ENCODE measurements around the gene FAM20A. TPM values are rescaled to one million over a fixed set of nuclear protein-coding genes. Genes with fewer than 3 reads are reported as not detected.

FAM20A gene
- total and polyA plus RNA-seq, 4 donors = 69.7 to 101 (median 79.0) TPM

DNA sequence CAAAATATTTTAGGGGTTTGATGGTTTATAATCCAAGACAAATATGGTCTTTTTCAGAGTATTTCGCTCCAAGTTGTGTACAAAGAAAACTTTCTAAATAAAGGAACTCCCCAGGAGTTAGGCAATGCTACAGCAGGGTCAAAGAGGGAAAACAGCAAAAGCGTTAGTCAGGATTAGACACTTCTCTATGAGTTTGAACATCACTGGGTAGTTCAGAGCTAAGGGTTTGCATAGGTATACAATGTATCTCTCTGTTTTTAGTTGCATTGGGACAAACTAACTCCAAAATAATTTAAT, 34.8 kb downstream of the FAM20A start:
- H3K27me3 ChIP-seq (ENCODE audit: control insufficient read depth in 3 of 3, insufficient read depth in 3 of 3, low read length in 2 of 3) = no peaks in the 10 kb centered on the region
- no peak for DNase-seq
- no peaks in the 10 kb centered on the region for H3K9me3 ChIP-seq (ENCODE audit: control insufficient read depth in 4 of 4, insufficient read depth in 3 of 4, low read length in 3 of 4)
- no peak overlapping the region for H3K4me3 ChIP-seq
- H3K36me3 ChIP-seq (ENCODE audit: control insufficient read depth in 4 of 4, insufficient read depth in 4 of 4, low read length in 4 of 4) = peaks cover 0 to 3% (median 0%) of the 10 kb centered on the region in 4 donors
- WGBS, 2 donors = 33 to 54% methylated on average over 2 of the region's 2 CpGs
- TF ChIP-seq, protein P1, sequence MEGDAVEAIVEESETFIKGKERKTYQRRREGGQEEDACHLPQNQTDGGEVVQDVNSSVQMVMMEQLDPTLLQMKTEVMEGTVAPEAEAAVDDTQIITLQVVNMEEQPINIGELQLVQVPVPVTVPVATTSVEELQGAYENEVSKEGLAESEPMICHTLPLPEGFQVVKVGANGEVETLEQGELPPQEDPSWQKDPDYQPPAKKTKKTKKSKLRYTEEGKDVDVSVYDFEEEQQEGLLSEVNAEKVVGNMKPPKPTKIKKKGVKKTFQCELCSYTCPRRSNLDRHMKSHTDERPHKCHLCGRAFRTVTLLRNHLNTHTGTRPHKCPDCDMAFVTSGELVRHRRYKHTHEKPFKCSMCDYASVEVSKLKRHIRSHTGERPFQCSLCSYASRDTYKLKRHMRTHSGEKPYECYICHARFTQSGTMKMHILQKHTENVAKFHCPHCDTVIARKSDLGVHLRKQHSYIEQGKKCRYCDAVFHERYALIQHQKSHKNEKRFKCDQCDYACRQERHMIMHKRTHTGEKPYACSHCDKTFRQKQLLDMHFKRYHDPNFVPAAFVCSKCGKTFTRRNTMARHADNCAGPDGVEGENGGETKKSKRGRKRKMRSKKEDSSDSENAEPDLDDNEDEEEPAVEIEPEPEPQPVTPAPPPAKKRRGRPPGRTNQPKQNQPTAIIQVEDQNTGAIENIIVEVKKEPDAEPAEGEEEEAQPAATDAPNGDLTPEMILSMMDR (IDR thresholded peaks at IDR 0.05; ENCODE audit: control extremely low read depth, extremely low read depth) = no peak
- peaks cover 0 to 23% (median 1%) of the 10 kb centered on the region in 5 donors for H3K4me1 ChIP-seq (ENCODE audit: control insufficient read depth in 5 of 5, insufficient read depth in 5 of 5, low read length in 5 of 5)
- no peak overlapping the region for H3K27ac ChIP-seq (ENCODE audit: low read depth in 1 of 2, low read length in 1 of 2)
- ATAC-seq (ENCODE audit: insufficient read depth, low FRiP score) = no peak
- no peak overlapping the region for H3K9ac ChIP-seq (ENCODE audit: insufficient read depth in 1 of 2, low read length in 2 of 2)

GRCh38 chr17:68565661-68566441, 35.3 kb downstream of the FAM20A start:
- TF ChIP-seq, protein P1 (IDR thresholded peaks at IDR 0.05; ENCODE audit: control extremely low read depth, extremely low read depth) = no peak
- H3K27ac ChIP-seq (ENCODE audit: low read depth in 1 of 2, low read length in 1 of 2) = no peak overlapping the region
- no peak overlapping the region for H3K4me3 ChIP-seq
- peaks cover 0 to 3% (median 0%) of the 10 kb centered on the region in 4 donors for H3K36me3 ChIP-seq (ENCODE audit: control insufficient read depth in 4 of 4, insufficient read depth in 4 of 4, low read length in 4 of 4)
- 48 to 75% methylated on average over 3 of the region's 3 CpGs for WGBS, 2 donors
- H3K27me3 ChIP-seq (ENCODE audit: control insufficient read depth in 3 of 3, insufficient read depth in 3 of 3, low read length in 2 of 3) = no peaks in the 10 kb centered on the region
- no peaks in the 10 kb centered on the region for H3K9me3 ChIP-seq (ENCODE audit: control insufficient read depth in 4 of 4, insufficient read depth in 3 of 4, low read length in 3 of 4)
- ATAC-seq (ENCODE audit: insufficient read depth, low FRiP score) (no peak), DNase-seq (peak in 2 of 3 donors; percentile 17 to 43)
- H3K9ac ChIP-seq (ENCODE audit: insufficient read depth in 1 of 2, low read length in 2 of 2) = no peak overlapping the region
- peaks cover 0 to 22% (median 1%) of the 10 kb centered on the region in 5 donors for H3K4me1 ChIP-seq (ENCODE audit: control insufficient read depth in 5 of 5, insufficient read depth in 5 of 5, low read length in 5 of 5)

DNA sequence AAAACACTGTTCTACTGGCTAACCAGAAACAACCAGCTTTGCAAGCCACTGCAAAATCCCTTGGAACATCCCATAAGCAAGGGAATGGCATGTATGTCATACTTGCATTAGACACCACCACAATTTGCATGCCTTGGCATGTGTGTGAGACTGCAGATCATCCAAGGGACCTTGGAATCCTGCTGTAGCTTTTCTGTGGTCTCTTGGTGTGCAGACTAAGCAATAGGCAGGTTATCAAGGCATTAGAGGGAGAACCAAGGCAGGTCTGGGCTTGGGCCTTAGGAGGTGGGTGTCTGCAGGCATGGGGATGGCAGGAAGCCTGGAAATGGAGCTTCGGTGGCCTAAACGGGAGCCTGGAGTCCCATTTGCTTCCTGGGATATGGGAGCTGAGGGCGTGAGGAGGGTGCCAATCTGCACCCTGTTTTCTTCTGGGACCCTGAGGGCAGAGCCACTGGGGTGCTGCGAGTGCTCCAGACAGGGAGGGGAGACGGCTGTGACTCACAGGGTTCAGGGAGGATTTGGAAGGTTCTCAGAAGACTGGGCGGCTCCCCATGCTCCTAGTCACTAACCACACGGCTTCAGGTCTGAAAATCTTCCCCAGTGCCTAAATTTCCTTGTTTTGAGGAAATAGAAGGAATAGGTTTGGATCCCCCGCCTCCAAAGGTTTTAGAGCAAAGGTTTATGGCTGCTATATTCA, 36.6 kb downstream of the FAM20A start:
- DNase-seq = no peak
- ATAC-seq (ENCODE audit: insufficient read depth, low FRiP score) = no peak
- peak overlapping the region in 1 of 2 donors; percentile 4 for H3K27ac ChIP-seq (ENCODE audit: low read depth in 1 of 2, low read length in 1 of 2)
- H3K4me1 ChIP-seq (ENCODE audit: control insufficient read depth in 5 of 5, insufficient read depth in 5 of 5, low read length in 5 of 5) = peaks cover 0 to 25% (median 3%) of the 10 kb centered on the region in 5 donors
- no peaks in the 10 kb centered on the region for H3K27me3 ChIP-seq (ENCODE audit: control insufficient read depth in 3 of 3, insufficient read depth in 3 of 3, low read length in 2 of 3)
- H3K9ac ChIP-seq (ENCODE audit: insufficient read depth in 1 of 2, low read length in 2 of 2) = no peak overlapping the region
- 83 to 91% methylated on average over 8 of the region's 8 CpGs for WGBS, 2 donors
- H3K36me3 ChIP-seq (ENCODE audit: control insufficient read depth in 4 of 4, insufficient read depth in 4 of 4, low read length in 4 of 4) = peaks cover 0 to 2% (median 0%) of the 10 kb centered on the region in 4 donors
- H3K4me3 ChIP-seq = no peak overlapping the region
- TF ChIP-seq, protein P1 (IDR thresholded peaks at IDR 0.05; ENCODE audit: control extremely low read depth, extremely low read depth) = no peak
- H3K9me3 ChIP-seq (ENCODE audit: control insufficient read depth in 4 of 4, insufficient read depth in 3 of 4, low read length in 3 of 4) = no peaks in the 10 kb centered on the region
